ENCODE data around the gene UBE3C.
A peak's percentile ranks its signal among the peaks of the same experiment; 100 is the strongest.
"Not testable (repeated sequence)": the region's sequence is repeated elsewhere in the genome, so short reads cannot be mapped to it uniquely, and the experiment has no call there.

The UBE3C gene

DNA sequence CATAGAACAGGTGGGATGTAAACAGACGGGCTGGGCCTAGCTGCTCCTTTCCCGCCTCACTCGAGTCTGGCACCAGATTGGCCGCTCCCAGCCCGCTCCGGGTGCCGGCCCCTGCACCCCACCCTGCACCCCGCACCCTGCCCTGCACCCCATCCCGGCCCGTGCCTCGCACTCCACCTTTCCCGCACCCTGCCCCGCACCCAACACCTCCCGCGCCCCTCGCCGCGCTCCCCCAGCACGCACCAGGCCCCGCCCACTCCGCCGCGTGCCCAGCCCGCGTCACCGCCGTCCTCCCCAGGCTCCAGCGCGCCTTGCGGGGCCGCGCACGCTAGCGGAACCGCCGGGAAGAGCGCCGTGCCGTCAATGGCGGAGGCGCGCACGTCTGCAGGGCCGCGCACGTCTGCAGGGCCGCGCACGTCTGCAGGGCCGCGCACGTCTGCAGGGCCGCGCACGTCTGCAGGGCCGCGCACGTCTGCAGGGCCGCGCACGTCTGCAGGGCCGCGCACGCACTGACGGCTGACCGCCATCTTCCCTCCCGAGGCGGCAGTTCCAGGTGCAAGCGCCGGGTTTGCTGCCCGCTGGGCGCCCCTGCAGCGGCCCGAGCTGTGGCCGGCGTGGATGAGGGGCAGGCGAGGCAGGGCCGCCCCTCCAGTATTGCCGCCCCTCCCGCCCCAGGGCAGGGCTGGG is at the start of gene UBE3C:
Gene UBE3C (plus strand): TSS at position 503 of the 687 bp plus-strand sequence. CDS start 347 bp downstream, outside the sequence.
- DNase-seq, result peak; percentile 91

DNA sequence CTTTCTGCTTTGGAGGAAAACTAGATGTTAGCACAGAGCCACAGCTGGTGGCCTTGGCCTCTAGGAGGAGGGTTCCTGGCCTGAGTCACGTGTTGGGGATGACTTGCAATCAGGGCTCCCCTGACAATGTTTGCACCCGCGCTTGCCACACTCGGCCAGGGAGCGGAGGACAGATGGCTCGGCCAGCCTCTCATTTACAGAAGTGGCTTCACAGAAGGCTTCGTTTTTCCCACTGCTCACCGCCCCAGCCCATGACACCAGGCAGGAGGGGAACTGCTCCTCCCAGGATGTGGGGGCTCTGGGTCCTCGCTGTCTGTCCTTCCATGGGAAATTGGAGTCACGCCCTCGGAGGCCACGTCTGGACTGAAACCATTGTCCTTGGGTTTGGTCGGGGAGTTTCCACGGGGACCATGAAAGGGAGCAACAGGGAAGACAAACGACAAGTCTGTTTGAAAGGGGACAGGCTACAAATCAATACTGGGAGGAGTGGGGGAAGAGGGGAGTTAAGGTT is 49.6 kb upstream of the UBE3C start:
- DNase-seq, result no peak

DNA sequence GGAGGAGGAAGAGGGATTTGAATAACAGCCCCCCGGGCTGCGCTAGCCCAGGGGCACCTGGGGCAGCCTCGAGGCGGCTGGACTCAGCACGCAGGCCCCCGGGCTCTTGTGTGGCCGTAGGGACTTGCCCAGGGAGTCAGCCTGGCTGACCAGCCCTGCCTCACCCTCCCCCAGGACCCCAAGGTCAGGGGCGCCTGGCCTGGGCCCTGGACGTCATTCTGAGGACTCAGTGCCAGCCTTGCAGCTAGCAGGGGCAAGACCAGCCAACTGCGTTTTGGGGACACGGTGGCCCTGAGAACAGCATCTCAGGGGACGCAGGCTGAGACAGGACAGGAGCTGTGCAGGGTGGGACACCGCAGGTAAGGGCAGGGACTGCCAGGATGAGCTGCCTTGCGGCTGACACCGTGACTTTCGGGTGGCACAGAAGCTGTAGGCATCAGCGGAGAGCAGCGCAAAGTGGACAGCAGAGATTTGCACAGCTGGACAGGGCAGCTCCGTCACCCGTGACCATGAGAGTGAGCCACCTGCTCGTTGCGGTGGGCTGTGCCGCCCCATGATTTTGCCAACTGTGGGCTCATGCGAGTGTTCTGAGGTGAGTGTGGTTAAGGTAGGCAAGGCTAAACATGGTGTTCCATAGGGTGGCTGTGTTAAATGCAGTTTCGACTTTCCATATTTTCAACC is 48.1 kb upstream of the UBE3C start:
- no peak for DNase-seq

DNA sequence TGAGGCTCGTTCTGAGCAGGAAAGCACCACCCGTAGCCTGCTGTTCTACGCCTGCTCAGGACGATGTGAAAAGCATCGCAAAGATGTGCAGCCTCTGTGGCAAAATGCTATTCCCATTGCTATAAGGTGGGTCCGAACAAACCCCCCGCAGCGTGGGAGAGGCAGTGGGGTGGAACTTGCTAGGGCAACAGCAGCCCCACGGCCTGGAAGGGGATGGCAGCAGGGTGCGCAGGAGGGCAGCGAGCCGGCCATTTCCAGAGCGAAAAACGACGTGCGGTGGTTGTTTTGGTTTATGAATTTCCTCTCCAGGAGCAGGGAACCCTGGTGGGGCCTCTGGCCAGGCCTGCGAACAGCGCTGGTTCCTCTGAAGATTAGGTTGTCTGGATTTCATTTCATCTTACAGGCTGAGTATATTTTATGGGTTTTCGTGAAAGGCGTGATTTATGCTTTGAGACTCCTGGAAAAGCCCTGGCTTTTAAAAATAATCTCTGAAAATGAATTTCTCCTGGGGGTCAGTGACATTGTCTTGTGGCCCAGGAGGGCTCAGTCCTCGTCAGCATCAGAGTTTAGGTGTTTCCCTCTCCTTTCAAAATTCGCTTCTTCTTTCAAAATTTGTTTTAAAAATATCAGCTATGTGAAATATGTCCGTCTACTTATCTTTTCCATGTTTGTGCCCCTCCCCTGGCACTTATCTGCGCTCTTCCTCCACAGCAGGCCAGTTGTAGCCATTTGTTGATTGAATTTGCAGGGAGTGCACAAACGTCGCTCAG is 42.3 kb upstream of the UBE3C start:
- DNase-seq, result no peak

DNA sequence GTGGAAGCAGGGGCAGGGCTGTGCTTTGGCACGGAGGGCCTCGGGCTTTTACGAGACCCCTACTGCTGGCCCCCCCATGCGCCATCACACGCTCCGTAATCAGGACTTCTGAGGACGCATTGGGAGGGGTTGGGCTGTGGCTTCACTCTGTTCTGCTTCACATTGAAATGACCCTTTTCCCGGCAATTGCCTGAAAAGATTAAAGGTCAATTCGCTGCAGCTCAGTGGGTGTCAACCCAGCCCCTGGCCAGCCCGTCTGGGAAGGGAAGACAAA is 41.7 kb upstream of the UBE3C start:
- DNase-seq, result no peak

DNA sequence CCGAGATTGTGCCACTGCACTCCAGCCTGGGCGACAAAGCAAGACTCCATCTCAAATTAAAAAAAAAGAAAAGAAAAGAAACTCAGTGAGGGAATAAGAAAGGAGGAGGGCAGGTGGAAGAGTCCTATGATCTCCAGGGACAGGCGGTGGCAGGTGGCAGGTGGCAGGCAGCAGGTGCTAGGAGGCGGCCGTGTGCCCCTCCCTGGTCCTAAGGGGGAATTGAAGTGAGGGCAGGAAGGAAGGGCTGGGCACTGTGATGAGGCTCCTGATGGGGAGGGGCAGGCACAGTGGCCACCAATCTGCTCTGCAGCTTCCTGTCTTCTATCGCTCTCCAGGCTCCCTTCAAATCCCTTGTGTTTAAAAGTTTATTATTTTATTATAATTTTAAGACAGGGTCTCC is 41.2 kb upstream of the UBE3C start:
- DNase-seq, result peak; percentile 8

DNA sequence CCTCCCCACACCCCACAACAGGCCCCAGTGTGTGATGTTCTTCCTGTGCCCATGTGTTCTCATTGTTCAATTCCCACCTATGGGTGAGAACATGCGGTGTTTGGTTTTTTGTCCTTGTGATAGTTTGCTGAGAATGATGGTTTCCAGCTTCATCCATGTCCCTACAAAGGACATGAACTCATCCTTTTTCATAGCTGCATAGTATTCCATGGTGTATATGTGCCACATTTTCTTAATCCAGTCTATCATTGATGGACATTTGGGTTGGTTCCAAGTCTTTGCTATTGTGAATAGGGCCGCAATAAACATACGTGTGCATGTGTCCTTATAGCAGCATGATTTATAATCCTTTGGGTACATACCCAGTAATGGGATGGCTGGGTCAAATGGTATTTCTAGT is 38.7 kb upstream of the UBE3C start:
- not testable (repeated sequence) for DNase-seq

DNA sequence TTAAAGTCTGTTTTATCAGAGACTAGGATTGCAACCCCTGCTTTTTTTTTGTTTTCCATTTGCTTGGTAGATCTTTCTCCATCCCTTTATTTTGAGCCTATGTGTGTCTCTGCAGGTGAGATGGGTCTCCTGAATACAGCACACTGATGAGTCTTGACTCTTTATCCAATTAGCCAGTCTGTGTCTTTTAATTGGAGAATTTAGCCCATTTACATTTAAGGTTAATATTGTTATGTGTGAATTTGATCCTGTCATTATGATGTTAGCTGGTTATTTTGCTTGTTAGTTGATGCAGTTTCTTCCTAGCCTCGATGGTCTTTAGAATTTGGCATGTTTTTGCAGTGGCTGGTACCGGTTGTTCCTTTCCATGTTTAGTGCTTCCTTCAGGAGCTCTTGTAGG is 35.1 kb upstream of the UBE3C start:
- DNase-seq, result not testable (repeated sequence)

DNA sequence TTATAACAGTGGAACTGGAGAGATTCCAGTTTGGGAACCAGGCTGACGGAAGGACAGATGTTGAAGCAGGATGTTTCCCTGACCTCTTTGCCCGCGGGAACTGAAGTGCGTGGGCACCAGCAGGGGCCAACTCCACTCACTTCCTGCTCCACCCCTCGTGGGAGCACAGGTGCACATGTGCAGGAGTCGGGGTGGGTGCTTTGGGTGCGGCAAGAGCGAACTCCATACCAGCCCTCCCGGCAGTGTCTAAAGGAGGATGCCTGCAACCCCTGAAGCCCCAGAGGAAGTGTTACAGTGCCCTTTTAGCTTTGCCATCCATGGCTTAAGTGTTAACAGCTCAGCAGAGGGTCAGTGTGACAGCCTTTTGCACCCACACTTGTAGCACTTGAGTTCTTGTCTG is 27.4 kb upstream of the UBE3C start:
- DNase-seq, result no peak

DNA sequence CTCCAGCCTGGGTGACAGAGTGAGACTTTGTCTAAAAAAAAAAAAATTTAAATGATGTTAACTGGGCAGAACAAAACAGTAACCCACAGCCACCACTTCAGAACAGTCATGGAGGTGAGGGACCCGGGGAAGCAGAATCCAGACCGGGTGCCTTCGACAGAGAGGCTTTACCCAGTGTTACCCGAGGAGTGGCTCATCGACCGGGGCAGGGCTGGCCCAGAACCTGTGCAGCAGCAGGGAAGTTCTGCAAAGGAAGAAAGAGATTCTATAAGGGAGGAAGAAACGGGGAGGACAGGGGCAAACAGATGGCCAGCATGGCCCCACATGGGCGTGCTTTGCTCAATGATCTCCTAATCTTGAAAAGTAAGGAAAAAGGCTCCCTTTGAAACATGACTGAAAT is 26.0 kb upstream of the UBE3C start:
- DNase-seq, result no peak

DNA sequence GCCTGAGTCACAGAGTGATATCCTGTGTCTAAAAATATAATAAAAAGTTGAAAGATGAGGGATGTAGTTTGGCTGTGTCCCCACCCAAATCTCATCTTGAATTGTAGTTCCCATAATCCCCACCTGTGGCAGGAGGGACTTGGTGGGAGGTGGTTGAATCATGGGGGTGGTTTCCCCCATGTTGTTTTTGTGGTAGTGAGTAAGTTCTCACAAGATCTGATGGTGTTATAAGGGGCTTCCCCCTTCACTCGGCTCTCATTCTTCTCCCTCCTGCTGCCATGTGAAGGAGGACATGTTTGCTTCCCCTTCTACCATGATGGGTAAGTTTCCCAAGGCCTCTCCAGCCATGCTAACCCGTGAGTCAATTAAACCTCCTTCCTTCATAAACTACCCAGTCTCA is 25.1 kb upstream of the UBE3C start:
- no peak for DNase-seq

DNA sequence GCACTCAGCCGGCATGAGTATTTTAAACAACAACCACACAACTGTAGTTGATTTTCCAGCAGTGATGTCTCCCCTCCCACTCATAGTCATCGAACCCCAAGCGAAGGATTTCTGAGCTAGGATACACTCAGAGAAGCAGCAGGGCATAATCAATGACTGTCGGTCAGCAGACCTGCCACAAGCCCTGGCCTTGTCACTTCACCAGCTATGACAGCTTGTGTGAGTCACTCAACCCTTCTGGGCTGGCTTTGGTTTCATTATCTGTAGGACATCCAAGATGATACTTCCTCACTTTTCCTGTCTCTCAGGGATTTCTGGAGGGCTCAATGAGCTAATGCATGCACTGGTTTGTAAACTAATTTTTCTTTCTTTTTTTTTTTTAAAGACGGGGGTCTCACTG is 22.0 kb upstream of the UBE3C start:
- no peak for DNase-seq

DNA sequence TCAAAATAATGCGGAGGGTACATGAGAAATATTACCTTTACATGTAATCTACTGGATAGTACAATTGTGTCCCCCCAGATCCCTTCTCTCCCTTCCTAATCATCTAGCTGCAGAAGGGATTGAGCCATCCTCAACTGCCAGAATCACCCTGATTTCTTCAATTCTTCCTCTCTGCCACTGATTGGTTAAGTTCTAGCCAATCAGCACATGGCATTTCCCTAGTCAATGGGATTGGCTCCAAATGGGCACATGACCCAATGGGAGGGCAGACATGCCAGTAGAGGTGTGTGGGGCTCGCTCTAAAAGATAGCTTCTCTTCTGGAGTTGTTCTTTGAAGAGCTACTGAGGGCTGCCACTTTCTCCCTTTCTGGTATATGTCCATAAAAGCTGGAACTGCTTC is 20.9 kb upstream of the UBE3C start:
- no peak for DNase-seq

DNA sequence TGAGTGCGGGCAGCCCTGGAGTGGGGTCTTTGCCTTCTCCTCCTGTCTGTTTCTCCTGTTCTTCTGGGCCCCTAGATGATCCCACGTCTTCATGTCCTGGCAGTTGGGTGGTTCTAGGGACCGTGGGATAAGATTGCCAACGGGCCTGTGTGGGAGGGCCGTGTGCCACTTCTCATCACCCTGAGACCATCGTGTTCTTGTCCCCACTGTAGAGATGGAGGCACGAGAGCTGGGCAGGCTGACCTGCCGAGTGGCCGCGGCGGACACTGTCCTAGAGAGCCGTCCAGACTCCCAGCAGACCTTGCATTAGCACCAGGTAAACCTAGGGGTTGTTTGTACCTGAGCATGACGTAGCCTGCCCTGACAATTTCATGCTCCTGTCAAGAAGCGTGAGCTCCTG is 18.5 kb upstream of the UBE3C start:
- no peak for DNase-seq

DNA sequence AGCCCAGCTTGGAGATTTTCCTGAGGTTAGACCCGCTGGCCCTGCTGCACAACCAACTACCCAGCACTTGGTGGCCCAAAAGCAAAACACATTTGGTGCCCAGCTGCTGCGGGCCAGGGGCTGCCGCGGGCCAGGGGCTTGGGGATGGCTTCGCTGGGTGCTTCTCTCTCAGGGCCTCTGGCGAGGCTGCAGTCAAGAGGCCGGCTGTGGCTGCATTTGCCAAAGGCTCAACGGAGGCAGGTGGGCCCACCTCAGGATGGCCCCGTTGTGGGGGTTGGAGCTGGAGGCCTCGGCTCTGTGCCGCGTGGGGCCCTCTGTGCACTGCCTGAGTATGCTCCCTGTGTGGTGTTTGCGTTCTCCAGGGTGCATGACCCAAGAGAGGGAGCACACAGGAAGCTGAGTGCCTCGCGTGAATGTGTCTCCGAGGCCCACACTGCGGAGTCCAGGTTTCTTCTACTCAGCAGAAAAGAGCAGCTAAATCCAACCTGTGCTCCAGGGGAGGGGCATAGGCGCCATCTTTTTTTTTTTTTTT is 17.5 kb upstream of the UBE3C start:
- no peak for DNase-seq

DNA sequence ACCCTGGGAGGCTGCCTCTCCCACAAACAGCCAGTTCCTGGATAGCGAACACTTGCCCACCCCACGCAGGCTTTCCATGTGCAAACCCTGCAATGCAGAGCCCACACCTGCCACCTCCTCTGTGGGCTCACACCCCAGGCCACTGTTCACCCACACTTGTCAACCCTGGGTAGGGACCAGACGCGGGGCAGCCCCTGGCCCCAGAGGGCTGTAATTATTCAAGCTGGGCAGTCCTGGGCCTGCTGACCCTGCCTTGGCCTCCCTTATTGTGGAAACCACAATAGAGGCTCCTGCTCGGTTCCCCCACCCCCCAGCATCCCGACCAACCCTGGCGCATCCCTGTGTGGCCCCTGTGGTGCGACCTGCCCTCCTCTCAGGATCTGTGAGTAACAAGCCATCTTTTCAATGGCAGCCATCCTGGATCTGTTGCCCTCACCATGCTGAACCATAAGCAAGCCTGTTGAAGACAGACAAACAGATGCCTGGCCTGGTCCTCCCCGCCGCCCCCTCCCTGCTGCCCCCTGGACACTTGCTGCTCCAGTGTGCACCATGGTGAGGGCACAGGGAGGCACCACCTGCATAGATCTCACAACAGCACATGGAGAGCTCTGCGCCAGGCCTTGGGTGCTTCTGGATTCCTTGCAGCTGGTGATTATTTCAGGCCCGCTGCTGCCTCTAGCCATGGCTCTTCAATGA is 15.8 kb upstream of the UBE3C start:
- DNase-seq, result no peak

DNA sequence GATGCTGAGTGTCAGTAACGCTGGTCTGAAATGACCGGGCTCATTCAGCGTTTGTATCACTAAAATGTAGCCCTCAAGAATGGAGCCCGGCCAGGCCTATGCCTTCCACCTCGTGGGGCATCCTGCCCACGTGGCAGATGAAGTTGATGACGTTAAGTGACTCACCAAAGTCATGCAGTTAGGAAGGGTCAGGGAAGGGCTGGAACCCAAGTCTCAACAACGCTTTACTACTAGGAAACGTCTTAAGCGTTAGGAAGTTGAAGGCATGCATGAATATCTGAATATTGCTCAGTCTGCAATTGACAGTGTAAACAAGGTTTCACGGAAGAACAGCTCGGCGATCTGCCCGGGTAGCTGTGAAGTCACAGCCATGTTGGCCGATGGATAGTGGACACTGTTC is 14.0 kb upstream of the UBE3C start:
- no peak for DNase-seq

DNA sequence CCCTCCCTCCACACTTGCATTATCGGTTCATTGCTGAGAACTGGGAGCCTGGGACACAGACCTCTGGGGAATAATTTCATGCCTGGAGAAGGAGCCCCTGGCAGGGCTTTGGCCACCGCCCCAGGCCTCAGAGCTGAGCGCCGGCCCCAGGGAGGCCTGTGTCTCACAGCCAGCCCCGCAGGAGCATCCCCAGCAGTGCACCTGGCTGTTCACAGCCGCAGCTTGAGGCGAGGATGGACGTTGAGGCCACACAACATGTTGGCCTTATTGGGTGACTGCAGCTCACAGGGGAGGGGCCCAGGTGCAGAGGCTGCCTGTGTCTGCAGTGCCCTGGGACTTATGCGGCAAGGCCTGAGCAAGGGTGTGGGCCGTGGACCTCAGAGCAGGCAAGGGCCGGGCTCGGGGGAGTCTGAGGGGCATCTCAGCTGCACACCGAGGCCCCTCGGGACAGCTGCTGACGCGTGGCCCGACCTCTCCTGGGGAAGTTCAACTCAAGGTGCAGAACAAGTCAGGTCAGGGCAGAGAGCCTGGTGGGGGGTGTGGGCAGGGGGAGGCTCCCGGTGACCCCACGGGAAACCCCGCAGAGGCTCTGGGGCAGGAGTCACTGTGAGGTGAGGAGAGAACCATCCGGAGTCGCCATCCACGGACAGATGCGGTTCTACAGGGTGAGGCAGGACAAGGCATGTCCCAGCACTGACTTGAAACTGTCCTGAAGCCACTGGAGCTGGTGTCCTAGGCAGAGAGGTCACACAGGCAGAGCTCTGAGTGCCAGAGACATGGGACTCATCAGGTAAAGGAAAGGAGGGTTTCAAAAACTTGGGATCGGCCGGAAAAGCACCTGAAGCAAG is 13.1 kb upstream of the UBE3C start:
- no peak for DNase-seq

DNA sequence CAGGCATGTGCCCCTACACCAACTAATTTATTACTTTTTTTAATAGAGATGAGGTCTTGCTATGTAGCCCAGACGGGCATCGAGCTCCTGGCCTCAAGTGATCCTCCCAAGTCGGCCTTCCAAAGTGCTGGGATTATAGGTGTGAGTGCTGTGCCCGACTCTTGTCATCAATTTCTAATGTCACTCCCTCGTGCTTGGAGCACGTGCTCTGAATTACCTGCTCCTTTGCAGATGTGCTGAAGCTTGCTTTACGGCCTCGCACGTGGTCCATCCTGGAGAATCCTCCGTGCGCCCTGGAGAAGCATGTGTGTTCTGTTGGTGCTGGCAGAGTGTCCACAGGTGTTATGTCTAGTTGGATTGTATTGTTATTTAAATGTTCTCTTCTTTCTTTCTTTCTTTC is 11.8 kb upstream of the UBE3C start:
- no peak for DNase-seq

DNA sequence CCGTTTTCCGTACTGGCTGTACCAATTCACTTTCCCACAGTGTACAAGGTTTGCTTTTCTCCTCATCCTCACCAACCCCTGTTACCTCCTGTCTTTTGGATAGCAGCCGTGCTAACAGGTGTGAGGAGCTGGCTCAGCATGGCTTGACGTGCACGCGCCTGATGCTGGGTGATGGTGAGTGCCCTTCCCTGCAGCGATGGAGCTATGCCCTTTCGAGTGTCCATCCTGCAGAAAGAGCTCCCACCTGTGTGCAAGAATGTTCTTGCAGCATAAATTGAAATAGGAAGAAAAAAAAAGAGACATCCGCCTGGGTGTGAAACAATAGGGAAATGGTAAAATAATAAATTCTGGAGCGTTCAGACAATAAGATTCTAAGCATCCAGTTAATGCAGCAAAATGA is 9.5 kb upstream of the UBE3C start:
- DNase-seq, result peak; percentile 30

DNA sequence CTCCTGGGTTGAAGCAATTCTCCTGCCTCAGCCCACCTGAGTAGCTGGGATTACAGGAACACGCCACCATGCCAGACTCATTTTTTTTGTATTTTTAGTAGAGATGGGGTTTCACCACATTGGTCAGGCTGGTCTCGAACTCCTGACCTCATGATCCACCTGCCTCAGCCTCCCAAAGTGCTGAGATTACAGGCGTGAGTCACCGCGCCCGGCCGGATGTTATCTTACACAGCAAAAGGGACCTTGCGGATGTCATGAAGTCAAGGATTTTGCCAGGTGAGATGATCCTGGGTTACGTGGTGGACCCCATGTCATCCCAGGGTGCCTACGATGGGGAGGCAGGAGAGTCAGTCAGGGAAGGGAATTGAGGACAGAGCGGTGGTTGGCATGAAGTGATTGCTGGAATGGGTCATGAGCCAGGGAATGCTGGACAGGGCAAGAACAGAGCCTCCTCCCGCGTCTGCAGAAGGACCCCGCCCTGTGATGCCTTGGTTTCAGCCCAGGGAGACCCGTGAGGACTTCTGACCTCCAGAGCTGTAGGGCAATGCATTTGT is 8.7 kb upstream of the UBE3C start:
- no peak for DNase-seq

DNA sequence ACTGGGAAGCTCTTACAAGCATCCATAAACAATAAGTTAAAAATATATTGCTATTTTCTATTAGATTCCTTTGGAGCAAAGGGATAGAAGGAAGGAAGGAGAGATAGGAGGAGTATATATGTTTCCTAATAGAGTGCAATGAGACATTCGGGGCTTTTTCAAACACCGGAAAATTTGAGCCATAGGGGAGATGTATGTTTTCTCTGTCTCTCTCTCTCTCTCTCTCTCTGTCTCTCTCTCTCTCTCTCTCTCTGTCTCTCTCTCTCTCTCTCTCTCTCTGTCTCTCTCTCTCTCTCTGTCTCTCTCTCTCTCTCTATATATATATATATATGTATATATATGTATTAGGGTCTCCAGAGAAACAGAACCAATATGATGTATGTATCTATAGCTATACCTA is 7.9 kb upstream of the UBE3C start:
- not testable (repeated sequence) for DNase-seq
